ENCODE measurements around the gene RBM4B. TPM values are rescaled to one million over a fixed set of nuclear protein-coding genes. Genes with fewer than 3 reads are reported as not detected.

RBM4B gene
- total and polyA plus RNA-seq, 2 experiments from 2014 or later, result 25.7 to 62.3 TPM

DNA sequence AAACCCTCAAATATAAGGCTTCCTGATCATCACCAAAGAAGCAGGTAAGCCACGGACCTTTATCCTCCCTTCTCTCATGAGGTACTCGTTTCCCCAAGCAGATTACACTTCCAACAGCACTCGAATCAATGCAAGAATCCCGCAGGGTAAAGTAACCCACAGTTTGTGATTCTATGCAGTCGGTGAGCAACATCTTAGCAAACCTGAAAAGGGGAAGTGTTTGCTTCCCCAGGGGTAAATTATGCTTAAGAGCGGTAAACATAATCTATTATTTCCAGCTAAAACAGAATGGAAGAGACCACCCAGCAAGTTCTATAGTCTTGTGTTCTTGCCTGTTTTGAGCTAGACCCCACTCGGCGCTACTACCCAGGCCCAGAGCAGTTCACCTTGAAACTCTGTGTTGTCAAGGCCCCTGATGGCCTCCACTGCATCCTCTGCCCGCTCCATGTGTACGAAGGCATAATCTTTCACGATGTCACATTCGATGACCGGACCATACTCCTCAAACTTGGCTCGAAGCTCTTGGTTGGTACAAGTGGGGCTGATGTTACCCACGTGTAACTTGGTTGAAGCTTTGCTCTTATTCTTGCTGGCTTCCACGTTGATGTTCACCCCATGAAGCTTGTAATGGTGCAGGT is 1.3 kb downstream of the RBM4B start:
- Histone ChIP-seq H3K4me1 (ENCODE audit: low read depth) (peaks cover 26% of the 10 kb centered on the region), H3K9me3 (ENCODE audit: low read depth) (no peaks in the 10 kb centered on the region), H3K4me3 (peak overlapping the region; percentile 4), H3K36me3 (no peaks in the 10 kb centered on the region), H3K27me3 (no peaks in the 10 kb centered on the region), H3K27ac (peak overlapping the region; percentile 96)
- TF ChIP-seq, protein P1, sequence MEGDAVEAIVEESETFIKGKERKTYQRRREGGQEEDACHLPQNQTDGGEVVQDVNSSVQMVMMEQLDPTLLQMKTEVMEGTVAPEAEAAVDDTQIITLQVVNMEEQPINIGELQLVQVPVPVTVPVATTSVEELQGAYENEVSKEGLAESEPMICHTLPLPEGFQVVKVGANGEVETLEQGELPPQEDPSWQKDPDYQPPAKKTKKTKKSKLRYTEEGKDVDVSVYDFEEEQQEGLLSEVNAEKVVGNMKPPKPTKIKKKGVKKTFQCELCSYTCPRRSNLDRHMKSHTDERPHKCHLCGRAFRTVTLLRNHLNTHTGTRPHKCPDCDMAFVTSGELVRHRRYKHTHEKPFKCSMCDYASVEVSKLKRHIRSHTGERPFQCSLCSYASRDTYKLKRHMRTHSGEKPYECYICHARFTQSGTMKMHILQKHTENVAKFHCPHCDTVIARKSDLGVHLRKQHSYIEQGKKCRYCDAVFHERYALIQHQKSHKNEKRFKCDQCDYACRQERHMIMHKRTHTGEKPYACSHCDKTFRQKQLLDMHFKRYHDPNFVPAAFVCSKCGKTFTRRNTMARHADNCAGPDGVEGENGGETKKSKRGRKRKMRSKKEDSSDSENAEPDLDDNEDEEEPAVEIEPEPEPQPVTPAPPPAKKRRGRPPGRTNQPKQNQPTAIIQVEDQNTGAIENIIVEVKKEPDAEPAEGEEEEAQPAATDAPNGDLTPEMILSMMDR (IDR thresholded peaks at IDR 0.05; ENCODE audit: low read depth, low read length), result no peak
- no peak for DNase-seq (ENCODE audit: low read depth in 1 of 2, low spot score in 1 of 2)

DNA sequence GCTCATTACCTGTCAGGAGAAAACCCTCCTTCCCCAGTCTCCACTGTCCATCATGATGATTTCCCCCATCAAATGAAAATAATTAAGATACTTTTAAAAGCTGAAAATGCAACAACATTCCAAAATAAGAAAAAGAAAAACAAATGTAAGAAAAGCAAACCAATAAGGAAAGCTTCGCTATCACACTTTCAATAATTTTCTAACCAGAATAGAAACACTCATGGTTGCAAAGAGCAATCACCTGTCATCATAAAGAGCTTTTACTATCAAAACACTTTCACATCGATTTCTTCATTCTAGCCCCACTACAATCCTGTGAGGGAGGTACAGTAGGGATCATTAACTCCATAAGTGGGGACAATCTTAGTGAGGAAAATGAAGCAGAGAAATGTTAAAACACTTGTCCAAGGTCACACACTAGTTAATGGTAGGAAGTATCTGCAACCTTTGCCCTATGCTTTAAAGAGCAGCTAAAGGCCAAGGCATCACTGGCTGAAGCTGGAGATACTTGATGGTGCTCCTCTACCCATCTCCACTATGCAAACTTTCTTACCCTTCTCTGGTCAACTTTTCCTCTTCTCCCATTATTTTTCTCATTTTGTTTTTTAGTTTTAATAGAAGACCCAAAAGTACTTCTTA is 2.6 kb downstream of the RBM4B start:
- Histone ChIP-seq H3K4me1 (ENCODE audit: low read depth) (peaks cover 30% of the 10 kb centered on the region), H3K27ac (no peak overlapping the region), H3K4me3 (no peak overlapping the region), H3K36me3 (no peaks in the 10 kb centered on the region), H3K27me3 (no peaks in the 10 kb centered on the region), H3K9me3 (ENCODE audit: low read depth) (no peaks in the 10 kb centered on the region)
- DNase-seq (ENCODE audit: low read depth in 1 of 2, low spot score in 1 of 2), result no peak
- TF ChIP-seq, protein P1 (IDR thresholded peaks at IDR 0.05; ENCODE audit: low read depth, low read length), result no peak

DNA sequence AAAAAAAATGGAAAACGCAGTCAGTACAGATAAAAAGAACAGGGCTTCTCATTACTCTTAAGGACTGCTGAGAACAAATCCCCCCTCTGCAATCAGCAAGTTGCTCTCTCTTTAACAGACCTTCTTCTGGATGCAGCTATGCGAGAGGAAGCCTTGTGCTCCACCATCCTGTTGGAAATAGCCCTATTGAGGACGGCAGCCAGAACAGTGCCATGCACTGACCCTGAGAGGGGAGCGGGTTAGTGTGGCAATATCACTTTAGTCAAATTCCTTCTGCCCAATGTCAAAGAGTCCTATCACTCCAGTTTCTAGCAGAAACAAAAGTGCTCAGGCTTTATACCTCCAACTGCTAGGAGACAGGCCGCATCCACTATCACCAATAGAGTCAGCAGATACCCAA is 6.9 kb downstream of the RBM4B start:
- no peaks in the 10 kb centered on the region for H3K9me3 ChIP-seq (ENCODE audit: low read depth)
- no peak for DNase-seq (ENCODE audit: low read depth in 1 of 2, low spot score in 1 of 2)
- peak overlapping the region; percentile 31 for H3K27ac ChIP-seq
- H3K27me3 ChIP-seq, result no peaks in the 10 kb centered on the region
- H3K36me3 ChIP-seq, result peaks cover 9% of the 10 kb centered on the region
- peaks cover 34% of the 10 kb centered on the region for H3K4me1 ChIP-seq (ENCODE audit: low read depth)
- TF ChIP-seq, protein P1 (IDR thresholded peaks at IDR 0.05; ENCODE audit: low read depth, low read length), result no peak
- no peak overlapping the region for H3K4me3 ChIP-seq

DNA sequence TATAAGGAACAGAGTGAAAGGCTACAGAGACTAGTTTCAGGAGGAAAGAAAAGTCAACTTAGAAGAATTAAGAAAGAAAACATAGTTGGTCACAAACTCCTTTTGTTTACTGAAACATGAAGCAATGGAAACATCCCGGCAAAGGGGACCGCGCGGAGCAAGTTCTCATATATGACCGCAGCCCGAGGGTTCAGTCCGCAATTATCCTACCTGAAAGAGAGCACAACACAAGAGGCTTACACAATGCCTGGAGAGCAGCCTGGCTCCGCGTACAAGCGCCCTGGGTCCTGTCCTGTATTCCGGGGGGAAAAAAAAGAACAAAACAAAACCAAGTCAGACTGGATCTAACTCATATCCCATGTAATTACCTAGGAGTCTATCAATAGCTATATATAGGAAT is 12.3 kb downstream of the RBM4B start:
- Histone ChIP-seq H3K27ac (no peak overlapping the region), H3K4me3 (no peak overlapping the region), H3K4me1 (ENCODE audit: low read depth) (peaks cover 22% of the 10 kb centered on the region), H3K36me3 (peaks cover 17% of the 10 kb centered on the region), H3K9me3 (ENCODE audit: low read depth) (no peaks in the 10 kb centered on the region), H3K27me3 (no peaks in the 10 kb centered on the region)
- TF ChIP-seq, protein P1 (IDR thresholded peaks at IDR 0.05; ENCODE audit: low read depth, low read length), result no peak
- no peak for DNase-seq (ENCODE audit: low read depth in 1 of 2, low spot score in 1 of 2)

DNA sequence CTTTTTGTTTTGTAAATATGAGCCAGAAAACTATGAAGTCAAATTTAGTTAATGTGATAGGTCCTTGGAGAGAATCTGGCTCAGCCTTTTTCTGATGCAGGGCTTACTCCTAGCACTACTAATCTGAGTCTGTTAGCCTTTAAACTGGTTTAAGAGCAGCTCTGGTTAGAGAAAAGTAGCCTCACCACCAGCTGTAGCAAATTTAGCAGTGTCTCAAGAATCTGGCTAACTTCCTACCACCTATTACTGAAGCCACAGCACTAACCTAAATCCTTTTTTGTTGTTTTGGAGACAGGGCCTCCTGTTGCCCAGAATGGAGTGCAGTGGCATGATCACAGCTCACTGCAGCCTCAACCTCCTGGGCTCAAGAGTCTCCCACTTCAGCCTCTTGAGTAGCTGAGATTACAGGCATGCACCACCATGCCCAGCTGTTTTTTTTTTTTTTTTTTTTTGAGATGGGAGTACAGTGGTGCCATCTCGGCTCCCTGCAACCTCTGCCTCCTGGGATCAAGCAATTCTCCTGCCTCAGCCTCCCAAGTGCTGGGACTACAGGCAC is 13.9 kb downstream of the RBM4B start:
- peak overlapping the region; percentile 80 for H3K27ac ChIP-seq
- TF ChIP-seq, protein P1 (IDR thresholded peaks at IDR 0.05; ENCODE audit: low read depth, low read length), result no peak
- H3K9me3 ChIP-seq (ENCODE audit: low read depth), result no peaks in the 10 kb centered on the region
- H3K36me3 ChIP-seq, result peaks cover 17% of the 10 kb centered on the region
- H3K4me1 ChIP-seq (ENCODE audit: low read depth), result peaks cover 33% of the 10 kb centered on the region
- DNase-seq (ENCODE audit: low read depth in 1 of 2, low spot score in 1 of 2), result peak in 1 of 2 donors; percentile 61
- no peak overlapping the region for H3K4me3 ChIP-seq
- no peaks in the 10 kb centered on the region for H3K27me3 ChIP-seq
